AG04449 (cell line): Measurements from ENCODE around the gene PELO.

Source experiments
- CTCF ChIA-PET: fragments of 350-600 bp; formaldehyde crosslinking; extraction: SDS; loops from one replicate; lab custom pipeline; 2021; ENCODE audit warnings: antibody characterized with exemption; lab: Yijun Ruan, JAX
- POLR2A ChIA-PET: fragments of 400-600, 350-600 bp; formaldehyde crosslinking; extraction: SDS; loops from one replicate; lab custom pipeline; 2020; ENCODE audit warnings: antibody characterized with exemption, inconsistent platforms; lab: Yijun Ruan, JAX
- DNase-seq: peaks from one replicate; pipeline ENCODE4 v3.0.0-alpha.2; 2010; ENCODE audit warnings: low read depth, low spot score
- H3K4me3 ChIP-seq: 2 replicates; pipeline ENCODE4 v1.5.1; 2011; ENCODE audit warnings: low read depth, mild to moderate bottlenecking, control low read depth, low read length
- TF ChIP-seq, protein P1 (sequence below): IDR thresholded peaks from one replicate; pipeline ENCODE4 v1.5.1; 2011; ENCODE audit warnings: mild to moderate bottlenecking, moderate library complexity, low read length, control low read depth, inconsistent platforms; ENCODE audit not compliant: insufficient read depth; ENCODE audit errors: missing control alignments

PELO gene

DNA sequence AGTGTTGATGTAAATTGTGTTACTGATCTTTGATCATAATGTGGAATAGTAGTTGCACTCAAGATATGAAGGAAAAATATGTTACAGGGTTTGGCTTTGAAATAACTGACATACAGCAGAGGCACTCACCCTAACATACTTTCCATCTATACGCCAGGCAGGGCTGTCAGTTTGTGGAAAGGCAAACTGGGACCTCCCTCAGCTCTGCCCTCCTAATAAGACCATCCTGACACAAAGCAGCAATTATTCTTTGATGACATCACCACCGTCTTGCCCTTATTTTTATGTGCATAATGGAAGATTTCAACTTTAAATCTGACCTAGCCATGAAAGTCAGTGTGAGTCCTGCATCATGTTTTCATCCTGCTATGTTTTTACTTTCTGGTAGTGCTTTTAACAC, 42.9 kb downstream of the PELO start:
- ChIA-PET CTCF (no interaction called here), POLR2A (no interaction called here)
- TF ChIP-seq, protein P1, sequence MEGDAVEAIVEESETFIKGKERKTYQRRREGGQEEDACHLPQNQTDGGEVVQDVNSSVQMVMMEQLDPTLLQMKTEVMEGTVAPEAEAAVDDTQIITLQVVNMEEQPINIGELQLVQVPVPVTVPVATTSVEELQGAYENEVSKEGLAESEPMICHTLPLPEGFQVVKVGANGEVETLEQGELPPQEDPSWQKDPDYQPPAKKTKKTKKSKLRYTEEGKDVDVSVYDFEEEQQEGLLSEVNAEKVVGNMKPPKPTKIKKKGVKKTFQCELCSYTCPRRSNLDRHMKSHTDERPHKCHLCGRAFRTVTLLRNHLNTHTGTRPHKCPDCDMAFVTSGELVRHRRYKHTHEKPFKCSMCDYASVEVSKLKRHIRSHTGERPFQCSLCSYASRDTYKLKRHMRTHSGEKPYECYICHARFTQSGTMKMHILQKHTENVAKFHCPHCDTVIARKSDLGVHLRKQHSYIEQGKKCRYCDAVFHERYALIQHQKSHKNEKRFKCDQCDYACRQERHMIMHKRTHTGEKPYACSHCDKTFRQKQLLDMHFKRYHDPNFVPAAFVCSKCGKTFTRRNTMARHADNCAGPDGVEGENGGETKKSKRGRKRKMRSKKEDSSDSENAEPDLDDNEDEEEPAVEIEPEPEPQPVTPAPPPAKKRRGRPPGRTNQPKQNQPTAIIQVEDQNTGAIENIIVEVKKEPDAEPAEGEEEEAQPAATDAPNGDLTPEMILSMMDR: no peak
- DNase-seq: no peak
- no peak overlapping the region for H3K4me3 ChIP-seq

DNA sequence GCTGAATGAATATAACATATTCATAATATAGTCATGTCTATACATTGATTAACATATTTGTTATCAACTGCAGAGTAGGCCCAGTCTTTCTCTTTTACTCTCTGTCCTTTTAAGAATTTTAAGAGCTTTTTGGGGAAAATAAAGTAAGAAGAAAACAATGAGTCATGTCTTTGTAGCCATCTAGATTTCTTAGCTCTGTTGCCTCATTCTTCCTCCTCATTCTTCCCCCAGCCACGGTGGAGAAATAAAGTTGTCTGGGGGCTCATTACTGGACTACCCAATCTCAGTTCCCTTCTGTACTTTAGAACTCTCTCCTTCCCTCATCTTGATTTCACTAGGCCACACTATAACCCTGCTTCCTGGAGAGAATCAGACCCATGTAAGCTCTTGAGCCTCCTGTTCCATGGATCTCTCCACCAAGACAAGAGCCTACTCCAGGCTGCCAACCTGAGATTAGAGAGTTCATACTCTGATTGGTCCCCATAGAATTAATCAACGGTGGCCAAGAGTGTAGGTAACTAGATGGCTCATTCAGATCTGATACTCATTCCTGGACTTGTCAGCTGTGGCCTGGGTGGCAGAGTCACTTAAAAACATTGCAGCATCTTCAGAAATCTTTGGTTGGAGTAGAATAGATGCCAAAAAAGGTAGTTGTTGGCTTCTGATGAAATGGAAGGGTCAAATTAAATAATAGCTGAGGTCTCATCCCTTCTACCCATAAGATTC, 44.2 kb downstream of the PELO start:
- H3K4me3 ChIP-seq: no peak overlapping the region
- CTCF ChIA-PET: interaction anchor here (1.6 kb wide), 1 partner anchor 9 kb away, joined by 5 read pairs; no protein-coding TSS in a partner anchor
- DNase-seq: no peak
- POLR2A ChIA-PET: no interaction called here
- TF ChIP-seq, protein P1: no peak

DNA sequence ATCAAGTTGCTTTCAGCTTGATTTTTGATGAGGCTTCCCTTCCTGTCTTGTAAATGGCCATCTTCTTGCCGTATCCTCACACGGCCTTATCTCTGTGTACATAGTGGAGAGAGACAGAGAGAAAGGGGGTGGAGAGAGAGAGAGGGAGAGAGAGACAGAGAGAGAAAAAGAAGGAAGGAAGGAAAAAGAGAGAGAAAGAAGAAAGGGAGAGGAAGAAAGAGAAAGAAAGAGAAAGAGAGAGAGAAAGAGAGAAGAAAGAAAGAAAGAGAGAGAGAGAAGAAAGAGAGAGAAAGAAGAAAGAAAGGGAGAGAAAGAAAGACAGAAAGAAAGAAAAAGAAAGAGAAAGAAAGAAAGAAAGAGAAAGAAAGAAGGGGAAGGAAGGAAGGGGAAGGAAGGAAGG, 46.6 kb downstream of the PELO start:
- POLR2A ChIA-PET: no interaction called here
- TF ChIP-seq, protein P1: no peak
- DNase-seq: no peak
- CTCF ChIA-PET: no interaction called here
- no peak overlapping the region for H3K4me3 ChIP-seq

DNA sequence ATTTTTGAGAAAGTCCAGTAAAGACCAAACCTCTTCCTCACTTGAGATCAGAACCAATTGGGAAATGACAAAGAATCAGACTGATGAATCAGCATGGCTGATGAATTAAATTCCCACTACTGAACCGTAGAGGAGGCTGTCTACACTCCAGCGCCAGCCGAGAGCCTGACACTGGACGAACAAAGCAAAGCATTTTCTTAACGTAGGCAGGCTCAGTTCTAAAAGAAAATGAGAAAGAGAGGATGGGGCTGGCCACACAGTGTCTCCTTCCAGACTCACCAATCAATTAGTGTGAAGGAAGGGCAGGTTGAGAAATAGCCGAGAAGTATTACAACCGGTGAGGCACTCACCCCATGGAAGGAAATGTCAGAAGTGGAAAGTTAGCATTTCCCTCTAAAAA, 49.4 kb downstream of the PELO start:
- POLR2A ChIA-PET: no interaction called here
- no peak for DNase-seq
- CTCF ChIA-PET: interaction anchor here (1.0 to 2.3 kb wide), 2 partner anchors 24 to 79 kb away, joined by 4 read pairs; no protein-coding TSS in a partner anchor
- no peak overlapping the region for H3K4me3 ChIP-seq
- TF ChIP-seq, protein P1: no peak
